A673 (cell line): ENCODE results near the gene FEN1.

Experiments
- EZH2 ChIP-seq: fragments of 200-600 bp; sonication (generic); IDR thresholded peaks from 2 replicates; pipeline ENCODE4 v1.6.1; 2017; ENCODE audit warnings: borderline replicate concordance, low read depth, mild to moderate bottlenecking, mixed read lengths, antibody characterized with exemption, low read length; ENCODE audit not compliant: poor library complexity, severe bottlenecking
- TF ChIP-seq, protein P1 (sequence below): fragments of 300-800, 200-600 bp; sonication (generic); conservative IDR thresholded peaks from 2 replicates; pipeline ENCODE4 v1.5.1; 2017; ENCODE audit warnings: low read depth, mild to moderate bottlenecking, antibody characterized with exemption, low read length, moderate library complexity, mixed read lengths

GRCh38 chr11:61795876-61796526 is 3.3 kb downstream of the FEN1 start:
- TF ChIP-seq, protein P1, sequence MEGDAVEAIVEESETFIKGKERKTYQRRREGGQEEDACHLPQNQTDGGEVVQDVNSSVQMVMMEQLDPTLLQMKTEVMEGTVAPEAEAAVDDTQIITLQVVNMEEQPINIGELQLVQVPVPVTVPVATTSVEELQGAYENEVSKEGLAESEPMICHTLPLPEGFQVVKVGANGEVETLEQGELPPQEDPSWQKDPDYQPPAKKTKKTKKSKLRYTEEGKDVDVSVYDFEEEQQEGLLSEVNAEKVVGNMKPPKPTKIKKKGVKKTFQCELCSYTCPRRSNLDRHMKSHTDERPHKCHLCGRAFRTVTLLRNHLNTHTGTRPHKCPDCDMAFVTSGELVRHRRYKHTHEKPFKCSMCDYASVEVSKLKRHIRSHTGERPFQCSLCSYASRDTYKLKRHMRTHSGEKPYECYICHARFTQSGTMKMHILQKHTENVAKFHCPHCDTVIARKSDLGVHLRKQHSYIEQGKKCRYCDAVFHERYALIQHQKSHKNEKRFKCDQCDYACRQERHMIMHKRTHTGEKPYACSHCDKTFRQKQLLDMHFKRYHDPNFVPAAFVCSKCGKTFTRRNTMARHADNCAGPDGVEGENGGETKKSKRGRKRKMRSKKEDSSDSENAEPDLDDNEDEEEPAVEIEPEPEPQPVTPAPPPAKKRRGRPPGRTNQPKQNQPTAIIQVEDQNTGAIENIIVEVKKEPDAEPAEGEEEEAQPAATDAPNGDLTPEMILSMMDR, result no peak
- no peak for TF ChIP-seq EZH2
